Hematopoietic multipotent progenitor cell treated with erythropoietin and hydrocortisone succinate and interleukin-3 and kit ligand, for 4 days (in vitro differentiated cells): ENCODE measurements around the gene PHKG2.
"Not testable (repeated sequence)": the region's sequence is repeated elsewhere in the genome, so short reads cannot be mapped to it uniquely, and the experiment has no call there.

Experiments
- DNase-seq: peaks from one replicate; pipeline ENCODE4 v3.0.0-alpha.2; 2015

Gene PHKG2

GRCh38 chr16:30747799-30748633 is at the start of gene PHKG2:
TSS of gene PHKG2 (plus strand) at chr16:30748425. CDS start at chr16:30748821, 396 bp downstream.
- peak; percentile 100 for DNase-seq

DNA sequence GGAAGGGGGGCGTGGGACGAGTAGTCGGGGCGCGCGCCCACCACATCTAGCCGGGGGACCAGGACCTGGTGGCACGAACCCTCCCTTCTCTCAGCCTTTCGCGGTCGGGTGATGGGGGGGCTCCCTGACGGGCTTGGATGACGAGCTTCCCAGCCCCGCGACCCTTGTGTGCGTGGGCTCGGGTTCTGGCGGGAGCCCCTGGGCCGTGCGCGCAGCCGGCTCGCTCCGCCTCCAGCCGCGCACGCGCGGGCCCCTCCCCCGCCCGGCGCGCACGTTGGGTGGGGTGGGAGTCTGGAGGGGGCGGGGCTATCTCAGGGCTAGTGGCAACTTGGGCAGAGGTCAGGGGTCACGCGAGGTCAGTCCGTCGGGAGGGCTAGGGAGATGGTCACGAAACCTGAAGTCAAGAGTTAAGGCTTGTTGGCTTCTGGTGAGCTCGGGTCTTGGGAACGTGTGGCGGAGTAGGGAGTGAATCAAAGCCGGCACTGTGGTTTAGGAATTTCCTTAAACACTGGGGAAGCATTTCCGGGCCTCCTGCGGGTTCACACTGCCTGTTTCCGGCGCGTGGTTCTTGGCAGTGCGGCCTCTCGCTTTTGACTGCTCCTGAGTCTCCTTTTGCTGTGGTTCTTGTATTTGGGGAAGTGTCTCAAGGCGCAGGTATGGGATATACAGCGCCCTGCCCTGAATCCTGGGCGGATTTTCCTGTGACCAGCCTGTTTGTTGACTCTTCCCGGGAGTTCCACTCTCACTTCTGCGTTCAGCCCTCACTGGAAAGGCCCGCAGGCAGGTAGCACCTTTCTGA is 49.2 kb upstream of the PHKG2 start, which contains the start of gene SRCAP:
Gene SRCAP, plus strand, starts transcription at position 356 of the 799 bp plus-strand sequence. CDS start 1,654 bp downstream, outside the sequence.
- peak; percentile 95 for DNase-seq

DNA sequence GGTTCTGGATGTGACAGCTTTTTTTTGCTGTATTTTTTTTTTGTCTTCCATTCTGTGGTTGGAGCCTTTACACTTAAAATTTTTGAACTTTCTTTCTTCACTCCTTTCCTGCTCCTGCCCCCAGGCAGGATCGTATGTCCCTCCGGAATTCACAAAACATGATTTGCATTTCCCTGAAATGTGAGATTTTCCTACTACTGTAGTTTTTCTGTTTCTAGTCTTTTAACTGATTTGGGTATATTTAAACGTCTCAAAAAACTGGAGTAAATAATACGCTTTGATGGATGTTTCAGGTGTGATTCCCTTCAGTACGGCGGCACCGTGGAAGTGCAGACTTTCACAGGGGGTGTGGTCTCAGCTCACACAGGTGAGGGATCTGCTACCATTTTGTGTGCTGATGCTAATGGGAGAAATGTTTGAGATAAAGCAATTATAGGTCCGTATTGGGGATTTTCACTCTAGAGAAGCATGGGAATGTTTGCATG is 48.6 kb upstream of the PHKG2 start:
- no peak for DNase-seq

- no peak for DNase-seq
Measured at GRCh38 chr16:30700491-30700890, 47.7 kb upstream of the PHKG2 start.

- DNase-seq = no peak
Measured at GRCh38 chr16:30700971-30701370, 47.3 kb upstream of the PHKG2 start.

DNA sequence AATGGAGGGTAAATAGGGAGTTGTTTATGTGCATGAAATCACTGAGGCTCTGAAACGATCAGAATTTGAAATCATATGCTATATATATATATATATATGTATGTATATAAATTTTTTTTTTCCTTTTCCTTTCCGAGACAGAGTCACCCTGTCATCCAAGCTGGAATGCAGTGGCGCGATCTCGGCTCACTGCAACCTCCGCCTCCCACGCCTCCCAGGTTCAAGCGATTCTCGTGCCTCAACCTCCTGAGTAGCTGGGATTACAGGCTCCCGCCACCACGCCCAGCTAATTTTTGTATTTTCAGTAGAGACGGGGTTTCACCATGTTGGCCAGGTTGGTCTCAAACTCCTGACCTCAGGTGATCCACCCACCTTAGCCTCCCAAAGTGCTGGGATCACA is 45.2 kb upstream of the PHKG2 start:
- not testable (repeated sequence) for DNase-seq

- no peak for DNase-seq
Measured at GRCh38 chr16:30703971-30704370, 44.3 kb upstream of the PHKG2 start.

GRCh38 chr16:30706046-30706445 is 42.2 kb upstream of the PHKG2 start:
- DNase-seq = no peak

- DNase-seq = no peak
Measured at GRCh38 chr16:30710971-30711370, 37.3 kb upstream of the PHKG2 start.

GRCh38 chr16:30711712-30712111 is 36.5 kb upstream of the PHKG2 start:
- DNase-seq = no peak

DNA sequence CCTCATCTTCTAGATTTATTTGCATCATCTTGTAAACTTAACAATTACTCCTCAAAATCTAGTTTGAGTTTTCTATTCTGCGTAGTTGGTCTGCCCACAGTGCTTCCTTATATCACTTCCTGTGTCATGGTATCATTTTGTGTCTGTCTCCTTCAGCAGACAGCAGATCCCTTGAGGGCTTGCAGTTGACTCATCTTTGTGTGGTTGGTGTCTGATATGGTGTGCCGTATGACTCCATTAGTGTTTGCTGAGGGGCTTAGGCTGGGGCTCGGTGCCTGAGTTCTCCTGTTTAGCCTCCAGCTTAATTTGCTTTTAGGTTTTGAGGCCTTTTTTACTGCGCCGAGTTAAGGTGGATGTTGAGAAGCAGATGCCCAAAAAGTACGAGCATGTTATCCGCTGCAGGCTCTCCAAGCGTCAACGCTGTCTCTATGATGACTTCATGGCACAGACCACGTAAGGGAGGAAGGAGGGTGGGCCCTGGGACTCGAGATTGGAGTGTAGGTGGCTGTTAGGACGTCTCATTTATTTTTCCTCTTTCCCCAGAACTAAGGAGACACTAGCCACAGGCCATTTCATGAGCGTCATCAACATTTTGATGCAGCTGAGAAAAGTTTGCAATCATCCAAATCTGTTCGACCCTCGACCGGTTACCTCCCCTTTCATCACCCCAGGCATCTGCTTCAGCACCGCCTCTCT is 32.3 kb upstream of the PHKG2 start:
- peak; percentile 67 for DNase-seq

GRCh38 chr16:30720086-30720485 is 28.1 kb upstream of the PHKG2 start:
- no peak for DNase-seq

DNA sequence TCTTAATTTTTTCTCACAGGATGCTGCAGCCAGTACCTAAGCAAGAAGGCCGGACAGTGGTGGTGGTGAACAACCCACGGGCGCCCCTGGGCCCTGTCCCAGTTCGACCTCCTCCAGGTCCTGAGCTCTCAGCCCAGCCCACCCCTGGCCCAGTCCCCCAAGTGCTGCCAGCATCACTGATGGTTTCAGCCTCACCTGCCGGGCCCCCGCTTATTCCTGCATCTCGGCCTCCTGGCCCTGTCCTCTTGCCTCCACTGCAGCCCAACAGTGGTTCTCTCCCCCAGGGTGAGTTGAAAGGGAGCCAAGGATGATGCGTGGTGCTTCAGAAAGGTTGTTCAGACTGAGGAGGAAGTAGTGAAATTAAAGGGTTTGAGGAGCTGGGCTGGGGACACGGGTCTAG is 27.5 kb upstream of the PHKG2 start:
- no peak for DNase-seq

GRCh38 chr16:30721167-30721566 is 27.1 kb upstream of the PHKG2 start:
- no peak for DNase-seq

GRCh38 chr16:30721606-30722005 is 26.6 kb upstream of the PHKG2 start:
- DNase-seq = no peak

GRCh38 chr16:30722443-30722842 is 25.8 kb upstream of the PHKG2 start:
- peak; percentile 46 for DNase-seq

DNA sequence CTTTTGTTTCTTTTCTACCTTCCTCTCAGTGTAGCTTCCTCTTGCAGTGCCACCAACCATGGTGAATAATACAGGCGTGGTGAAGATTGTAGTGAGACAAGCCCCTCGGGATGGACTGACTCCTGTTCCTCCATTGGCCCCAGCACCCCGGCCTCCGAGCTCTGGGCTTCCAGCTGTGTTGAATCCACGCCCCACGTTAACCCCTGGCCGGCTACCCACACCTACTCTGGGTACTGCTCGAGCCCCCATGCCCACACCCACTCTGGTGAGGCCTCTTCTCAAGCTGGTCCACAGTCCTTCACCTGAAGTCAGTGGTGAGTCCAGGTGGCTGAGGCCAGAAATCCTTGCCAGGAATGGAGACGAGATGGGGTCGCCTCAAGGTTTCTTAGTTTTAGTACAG is 25.3 kb upstream of the PHKG2 start:
- DNase-seq = no peak

DNA sequence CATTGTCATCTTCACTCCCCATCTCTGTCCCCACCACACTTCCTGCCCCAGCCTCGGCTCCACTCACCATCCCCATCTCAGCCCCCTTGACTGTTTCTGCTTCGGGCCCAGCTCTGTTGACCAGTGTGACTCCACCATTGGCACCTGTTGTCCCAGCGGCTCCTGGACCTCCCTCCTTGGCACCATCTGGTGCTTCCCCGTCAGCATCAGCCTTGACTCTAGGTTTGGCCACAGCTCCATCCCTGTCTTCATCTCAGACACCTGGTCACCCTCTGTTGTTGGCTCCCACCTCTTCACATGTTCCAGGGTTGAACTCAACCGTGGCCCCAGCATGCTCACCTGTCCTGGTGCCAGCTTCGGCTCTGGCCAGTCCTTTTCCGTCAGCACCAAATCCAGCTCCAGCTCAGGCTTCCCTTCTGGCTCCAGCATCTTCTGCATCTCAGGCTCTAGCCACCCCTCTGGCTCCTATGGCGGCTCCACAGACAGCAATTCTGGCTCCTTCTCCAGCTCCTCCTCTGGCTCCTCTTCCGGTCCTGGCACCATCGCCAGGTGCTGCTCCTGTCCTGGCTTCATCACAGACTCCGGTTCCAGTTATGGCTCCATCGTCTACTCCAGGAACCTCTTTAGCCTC is 24.4 kb upstream of the PHKG2 start:
- DNase-seq = no peak

DNA sequence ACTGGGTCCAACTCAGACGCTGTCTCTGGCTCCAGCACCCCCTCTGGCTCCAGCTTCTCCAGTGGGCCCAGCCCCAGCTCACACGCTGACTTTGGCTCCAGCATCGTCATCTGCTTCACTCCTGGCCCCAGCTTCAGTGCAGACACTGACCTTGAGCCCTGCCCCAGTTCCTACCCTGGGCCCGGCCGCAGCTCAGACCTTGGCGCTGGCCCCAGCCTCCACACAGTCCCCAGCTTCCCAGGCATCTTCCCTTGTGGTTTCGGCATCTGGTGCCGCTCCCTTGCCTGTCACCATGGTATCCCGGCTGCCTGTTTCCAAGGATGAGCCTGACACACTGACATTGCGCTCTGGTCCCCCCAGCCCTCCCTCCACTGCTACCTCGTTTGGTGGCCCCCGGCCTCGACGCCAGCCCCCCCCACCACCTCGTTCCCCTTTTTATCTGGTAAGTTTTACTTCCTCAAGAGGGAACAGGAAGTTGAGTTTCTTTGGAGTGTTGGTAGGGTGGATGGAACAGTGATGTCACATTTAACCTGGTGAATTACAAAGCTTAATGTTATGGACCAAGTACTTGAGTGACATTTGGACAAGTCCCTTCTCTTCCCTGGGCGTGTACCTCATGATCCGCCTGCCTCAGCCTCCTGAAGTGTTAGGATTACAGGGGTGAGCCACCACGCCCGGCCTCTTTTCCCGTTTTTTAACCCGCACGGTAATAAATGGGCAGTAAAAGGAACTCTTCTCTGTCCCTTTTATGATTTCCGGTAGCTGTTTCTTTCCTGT is 23.4 kb upstream of the PHKG2 start:
- DNase-seq = peak; percentile 58

DNA sequence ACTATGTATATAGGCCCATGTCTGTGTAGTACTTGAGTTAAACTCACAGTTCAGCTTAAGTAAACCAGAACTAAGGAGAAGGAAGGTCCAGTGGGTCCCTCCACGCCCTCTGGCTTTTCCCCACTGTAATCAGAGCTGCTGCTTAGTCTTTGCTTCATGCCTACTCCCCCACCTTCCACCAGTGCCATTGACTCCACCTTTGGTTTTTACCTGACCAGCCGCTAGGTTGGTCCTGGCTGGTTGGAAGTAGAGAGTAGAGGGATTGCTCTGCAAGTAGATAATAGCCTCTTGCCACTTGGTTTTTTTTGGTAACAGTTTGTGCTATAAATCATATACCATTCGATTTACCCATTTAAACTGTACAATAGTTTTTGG is 22.8 kb upstream of the PHKG2 start:
- no peak for DNase-seq

DNA sequence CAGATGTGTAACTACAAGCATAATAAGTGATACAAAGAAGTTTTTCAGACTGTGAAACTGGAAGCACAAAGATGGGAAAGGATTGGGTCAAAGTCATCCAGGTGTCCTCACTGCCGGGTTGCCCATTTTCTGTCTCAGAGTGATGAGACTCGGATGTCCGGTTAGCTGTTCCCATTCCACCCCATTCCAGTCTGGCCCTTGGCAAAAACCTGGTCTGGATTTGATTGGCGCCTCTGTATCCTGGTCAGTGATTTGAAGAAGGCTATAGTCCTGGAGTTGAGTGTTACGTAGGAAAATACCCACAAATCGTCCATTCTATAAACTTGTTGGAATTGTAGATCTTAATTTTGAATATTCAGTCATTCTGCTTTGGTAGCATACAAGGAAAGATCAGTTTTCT is 19.9 kb upstream of the PHKG2 start:
- DNase-seq = no peak
